ENCODE results near the gene SIX6. TPM values are rescaled to one million over a fixed set of nuclear protein-coding genes. Genes with fewer than 3 reads are reported as not detected.
A peak's percentile ranks its signal among the peaks of the same experiment; 100 is the strongest.

Gene SIX6
- total RNA-seq, 1 experiment from 2014 or later, result not detected

DNA sequence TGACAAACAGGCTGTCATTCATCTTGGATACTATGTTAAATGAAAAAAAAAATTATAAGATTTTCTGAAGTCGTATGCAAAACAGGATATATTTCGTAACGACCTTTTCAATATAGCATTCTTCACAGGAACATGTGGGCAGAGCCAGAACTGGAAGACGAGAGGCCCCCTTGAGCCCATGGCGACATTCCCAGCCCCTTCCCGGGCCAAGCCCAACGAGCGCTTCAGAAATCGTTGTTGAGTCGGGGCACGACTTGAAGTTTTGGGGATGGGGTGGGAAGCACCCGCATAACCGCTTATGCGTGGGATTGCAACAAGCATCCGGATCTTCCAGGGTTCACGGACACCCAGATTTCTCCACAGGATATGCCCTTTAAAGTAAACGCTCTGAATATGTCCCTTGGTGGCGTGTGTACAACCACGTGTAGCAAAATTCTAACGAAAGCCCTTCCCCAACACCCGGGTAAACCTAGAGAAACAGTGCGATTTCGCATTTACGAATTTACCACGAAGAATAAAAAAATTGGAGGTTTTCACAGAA lies 23.8 kb upstream of the SIX6 start:
- H3K9me3 ChIP-seq (ENCODE audit: insufficient read depth, low read depth), result no peaks in the 10 kb centered on the region
- CTCF ChIA-PET, result no interaction called here
- no peaks in the 10 kb centered on the region for H3K27me3 ChIP-seq (ENCODE audit: insufficient read depth, low read depth)
- no peak overlapping the region for H3K4me2 ChIP-seq
- H3K27ac ChIP-seq, result no peak overlapping the region
- POLR2A ChIA-PET (ENCODE audit: unreplicated experiment), result no interaction called here
- no peaks in the 10 kb centered on the region for H3F3A ChIP-seq (ENCODE audit: insufficient read depth, low read depth)
- no peaks in the 10 kb centered on the region for H3K4me1 ChIP-seq (replicated peaks; ENCODE audit: insufficient read depth)
- BruUV-seq (replicated peaks), result no TSS peak
- no peak overlapping the region for H2AFZ ChIP-seq
- H3K36me3 ChIP-seq (ENCODE audit: low read depth), result no peaks in the 10 kb centered on the region
- no peak overlapping the region for H3K4me3 ChIP-seq
- no peaks in the 10 kb centered on the region for H3K9me2 ChIP-seq (ENCODE audit: insufficient read depth)
- intact Hi-C loops (cut with micrococcal nuclease; ENCODE audit: unreplicated experiment), result loop anchor here (5.0 kb wide), 2 partner anchors 133 to 298 kb away; no protein-coding TSS in a partner anchor
- H3K79me2 ChIP-seq (ENCODE audit: low read depth), result no peaks in the 10 kb centered on the region
- no peak for TF ChIP-seq EZH2 (IDR thresholded peaks at IDR 0.05; ENCODE audit: low read depth)
- TF ChIP-seq, protein P1, sequence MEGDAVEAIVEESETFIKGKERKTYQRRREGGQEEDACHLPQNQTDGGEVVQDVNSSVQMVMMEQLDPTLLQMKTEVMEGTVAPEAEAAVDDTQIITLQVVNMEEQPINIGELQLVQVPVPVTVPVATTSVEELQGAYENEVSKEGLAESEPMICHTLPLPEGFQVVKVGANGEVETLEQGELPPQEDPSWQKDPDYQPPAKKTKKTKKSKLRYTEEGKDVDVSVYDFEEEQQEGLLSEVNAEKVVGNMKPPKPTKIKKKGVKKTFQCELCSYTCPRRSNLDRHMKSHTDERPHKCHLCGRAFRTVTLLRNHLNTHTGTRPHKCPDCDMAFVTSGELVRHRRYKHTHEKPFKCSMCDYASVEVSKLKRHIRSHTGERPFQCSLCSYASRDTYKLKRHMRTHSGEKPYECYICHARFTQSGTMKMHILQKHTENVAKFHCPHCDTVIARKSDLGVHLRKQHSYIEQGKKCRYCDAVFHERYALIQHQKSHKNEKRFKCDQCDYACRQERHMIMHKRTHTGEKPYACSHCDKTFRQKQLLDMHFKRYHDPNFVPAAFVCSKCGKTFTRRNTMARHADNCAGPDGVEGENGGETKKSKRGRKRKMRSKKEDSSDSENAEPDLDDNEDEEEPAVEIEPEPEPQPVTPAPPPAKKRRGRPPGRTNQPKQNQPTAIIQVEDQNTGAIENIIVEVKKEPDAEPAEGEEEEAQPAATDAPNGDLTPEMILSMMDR (conservative IDR thresholded peaks at IDR 0.05), result no peak
- H4K20me1 ChIP-seq (ENCODE audit: insufficient read depth), result no peaks in the 10 kb centered on the region
- DNase-seq, result no peak

DNA sequence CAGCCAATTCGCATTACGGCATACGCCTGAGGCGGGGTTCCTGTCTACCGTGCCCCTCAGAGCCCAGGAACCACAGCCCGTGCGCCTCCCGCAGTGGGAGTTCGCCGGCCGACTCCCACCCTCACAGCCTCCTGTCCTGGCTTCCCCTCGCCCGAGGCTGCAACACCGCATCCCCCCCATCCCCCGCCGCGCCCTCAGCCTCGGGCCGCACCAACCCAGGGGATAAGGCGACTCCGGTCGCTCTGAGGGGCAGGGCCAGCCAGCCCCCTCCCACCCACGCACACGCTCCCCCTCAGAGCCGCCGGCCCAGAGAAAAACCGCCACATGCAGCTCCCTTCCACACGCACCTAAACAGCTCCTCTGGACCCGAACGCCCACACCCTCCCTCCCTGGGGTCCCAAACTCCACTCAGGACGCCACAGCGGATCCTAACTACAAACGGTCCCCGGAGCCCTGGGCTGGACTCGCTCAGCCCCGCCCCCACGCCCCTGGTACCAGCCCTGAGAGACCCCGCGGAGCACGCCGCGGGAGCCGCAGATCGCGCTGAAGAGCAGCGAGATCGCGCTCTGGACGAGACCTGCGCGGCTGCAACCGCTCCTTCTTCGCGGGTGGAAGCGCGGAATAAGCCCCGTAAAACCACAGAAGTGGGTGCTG lies 23.2 kb upstream of the SIX6 start, which contains the start of gene C14orf39:
TSS of gene C14orf39 (minus strand) at position 466 of the 654 bp plus-strand sequence. CDS start 985 bp downstream, outside the sequence.
- Histone ChIP-seq H3K9me3 (ENCODE audit: insufficient read depth, low read depth) (no peaks in the 10 kb centered on the region), H3K4me3 (no peak within 1 kb of the TSS), H3K4me1 (replicated peaks; ENCODE audit: insufficient read depth) (no peaks in the 10 kb centered on the region), H3K36me3 (ENCODE audit: low read depth) (no peaks in the 10 kb centered on the region), H3K27ac (no peak within 1 kb of the TSS), H2AFZ (peak within 1 kb of the TSS; percentile 53; the same call in 1 of the 2 replicates), H3K9me2 (ENCODE audit: insufficient read depth) (no peaks in the 10 kb centered on the region), H3K27me3 (ENCODE audit: insufficient read depth, low read depth) (no peaks in the 10 kb centered on the region), H3K4me2 (no peak within 1 kb of the TSS), H4K20me1 (ENCODE audit: insufficient read depth) (no peaks in the 10 kb centered on the region), H3K79me2 (ENCODE audit: low read depth) (no peaks in the 10 kb centered on the region), H3F3A (ENCODE audit: insufficient read depth, low read depth) (no peaks in the 10 kb centered on the region)
- CTCF ChIA-PET, result no interaction called here
- POLR2A ChIA-PET (ENCODE audit: unreplicated experiment), result no interaction called here
- TF ChIP-seq EZH2 (IDR thresholded peaks at IDR 0.05; ENCODE audit: low read depth), result no peak
- TF ChIP-seq, protein P1 (conservative IDR thresholded peaks at IDR 0.05), result no peak
- DNase-seq, result no peak
- BruUV-seq (replicated peaks), result no TSS peak
- intact Hi-C loops (cut with micrococcal nuclease; ENCODE audit: unreplicated experiment), result loop anchor here (5.0 kb wide), 2 partner anchors 133 to 298 kb away; no protein-coding TSS in a partner anchor

DNA sequence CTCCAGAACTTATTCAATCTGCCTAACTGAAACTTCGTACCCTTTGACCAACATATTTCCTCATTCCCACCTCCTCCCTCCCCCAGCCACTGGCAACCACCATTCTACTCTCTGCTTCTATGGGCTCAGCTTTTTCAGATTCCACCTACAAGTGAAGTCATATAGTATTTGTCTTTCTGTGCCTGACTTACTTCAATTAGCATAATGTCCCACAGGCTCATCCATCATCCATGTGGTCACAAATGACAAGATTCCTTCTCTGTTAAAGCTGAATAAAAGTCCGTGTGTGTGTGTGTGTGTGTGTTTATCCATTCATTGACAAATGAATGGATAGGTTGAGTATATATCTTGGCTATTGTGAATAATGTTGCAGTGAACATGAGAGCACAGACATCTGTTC lies 21.7 kb upstream of the SIX6 start:
- Histone ChIP-seq H3K4me2 (no peak overlapping the region), H2AFZ (no peak overlapping the region), H3K9me2 (ENCODE audit: insufficient read depth) (no peaks in the 10 kb centered on the region), H3K79me2 (ENCODE audit: low read depth) (no peaks in the 10 kb centered on the region), H3K4me3 (no peak overlapping the region), H3K27ac (no peak overlapping the region), H3K4me1 (replicated peaks; ENCODE audit: insufficient read depth) (no peaks in the 10 kb centered on the region), H3K27me3 (ENCODE audit: insufficient read depth, low read depth) (no peaks in the 10 kb centered on the region), H3K36me3 (ENCODE audit: low read depth) (no peaks in the 10 kb centered on the region), H3F3A (ENCODE audit: insufficient read depth, low read depth) (no peaks in the 10 kb centered on the region), H4K20me1 (ENCODE audit: insufficient read depth) (no peaks in the 10 kb centered on the region), H3K9me3 (ENCODE audit: insufficient read depth, low read depth) (no peaks in the 10 kb centered on the region)
- TF ChIP-seq, protein P1 (conservative IDR thresholded peaks at IDR 0.05), result no peak
- no peak for TF ChIP-seq EZH2 (IDR thresholded peaks at IDR 0.05; ENCODE audit: low read depth)
- intact Hi-C loops (cut with micrococcal nuclease; ENCODE audit: unreplicated experiment), result loop anchor here (5.0 kb wide), 2 partner anchors 135 to 300 kb away; no protein-coding TSS in a partner anchor
- no TSS peak for BruUV-seq (replicated peaks)
- no peak for DNase-seq
- CTCF ChIA-PET, result no interaction called here
- POLR2A ChIA-PET (ENCODE audit: unreplicated experiment), result no interaction called here
